ENCODE results near the gene SLC9A9. TPM values are rescaled to one million over a fixed set of nuclear protein-coding genes. Genes with fewer than 3 reads are reported as not detected.

Gene SLC9A9
- total RNA-seq, 3 donors from 2014 or later (not counting 1 experiment from before 2014, with no cell fraction given), result 24.0 to 29.1 (median 27.2) TPM

- Mint-ChIP-seq H3K9me3 (no peaks in the 10 kb centered on the region), H3K4me3 (no peak overlapping the region), H3K4me1 (peaks cover 4 to 11% of the 10 kb centered on the region in 2 donors), H3K27ac (peak overlapping the region in 1 of 2 donors; percentile 5), H3K36me3 (peaks cover 14% of the 10 kb centered on the region), H3K27me3 (ENCODE audit: low read depth in 2 of 2) (no peaks in the 10 kb centered on the region)
- H3K4me1 ChIP-seq (ENCODE audit: control insufficient read depth, insufficient read depth, low read length), result no peaks in the 10 kb centered on the region
- DNase-seq, result no peak
- no CpG with 5 or more reads among the region's 1 CpG for WGBS (ENCODE audit: insufficient coverage)
- H3K4me3 ChIP-seq (ENCODE audit: low read length), result no peak overlapping the region
- no peaks in the 10 kb centered on the region for H3K9me3 ChIP-seq (ENCODE audit: control insufficient read depth, insufficient read depth, low read length)
- no peak overlapping the region for H3K27ac ChIP-seq (ENCODE audit: low read length)
- no peak for TF ChIP-seq CTCF (IDR thresholded peaks at IDR 0.05)
- no peak for ATAC-seq
- intact Hi-C loops (cut with micrococcal nuclease), result no loop called here
- H3K27me3 ChIP-seq (ENCODE audit: control insufficient read depth, insufficient read depth, low read length), result no peaks in the 10 kb centered on the region
- peaks cover 7% of the 10 kb centered on the region for H3K36me3 ChIP-seq (ENCODE audit: control insufficient read depth, insufficient read depth, low read length)
Measured at GRCh38 chr3:143465666-143466065, 382.6 kb downstream of the SLC9A9 start.

GRCh38 chr3:143464850-143465249, 383.4 kb downstream of the SLC9A9 start:
- peak overlapping the region in 1 of 2 donors; percentile 5 for H3K27ac Mint-ChIP-seq
- ATAC-seq, result peak in 1 of 3 donors; percentile 21
- Histone ChIP-seq H3K4me1 (ENCODE audit: control insufficient read depth, insufficient read depth, low read length) (no peaks in the 10 kb centered on the region), H3K27ac (ENCODE audit: low read length) (no peak overlapping the region), H3K27me3 (ENCODE audit: control insufficient read depth, insufficient read depth, low read length) (no peaks in the 10 kb centered on the region), H3K36me3 (ENCODE audit: control insufficient read depth, insufficient read depth, low read length) (peaks cover 7% of the 10 kb centered on the region), H3K4me3 (ENCODE audit: low read length) (no peak overlapping the region), H3K9me3 (ENCODE audit: control insufficient read depth, insufficient read depth, low read length) (no peaks in the 10 kb centered on the region)
- H3K4me1 Mint-ChIP-seq, result peaks cover 4 to 11% of the 10 kb centered on the region in 2 donors
- no peaks in the 10 kb centered on the region for H3K9me3 Mint-ChIP-seq
- intact Hi-C loops (cut with micrococcal nuclease), result no loop called here
- DNase-seq, result no peak
- H3K27me3 Mint-ChIP-seq (ENCODE audit: low read depth in 2 of 2), result no peaks in the 10 kb centered on the region
- WGBS (ENCODE audit: insufficient coverage), result 90% methylated on average over 2 of the region's 2 CpGs
- H3K4me3 Mint-ChIP-seq, result no peak overlapping the region
- peaks cover 19% of the 10 kb centered on the region for H3K36me3 Mint-ChIP-seq
- TF ChIP-seq CTCF (IDR thresholded peaks at IDR 0.05), result no peak

GRCh38 chr3:143455480-143455879, 392.8 kb downstream of the SLC9A9 start:
- TF ChIP-seq CTCF (IDR thresholded peaks at IDR 0.05), result no peak
- Histone ChIP-seq H3K36me3 (ENCODE audit: control insufficient read depth, insufficient read depth, low read length) (no peaks in the 10 kb centered on the region), H3K27me3 (ENCODE audit: control insufficient read depth, insufficient read depth, low read length) (no peaks in the 10 kb centered on the region), H3K4me1 (ENCODE audit: control insufficient read depth, insufficient read depth, low read length) (no peaks in the 10 kb centered on the region), H3K4me3 (ENCODE audit: low read length) (no peak overlapping the region), H3K27ac (ENCODE audit: low read length) (no peak overlapping the region), H3K9me3 (ENCODE audit: control insufficient read depth, insufficient read depth, low read length) (no peaks in the 10 kb centered on the region)
- DNase-seq, result no peak
- Mint-ChIP-seq H3K27ac (no peak overlapping the region), H3K27me3 (ENCODE audit: low read depth in 2 of 2) (no peaks in the 10 kb centered on the region), H3K36me3 (peaks cover 14% of the 10 kb centered on the region), H3K9me3 (peaks cover 2 to 5% of the 10 kb centered on the region in 2 donors), H3K4me3 (no peak overlapping the region), H3K4me1 (peaks cover 4 to 7% of the 10 kb centered on the region in 2 donors)
- intact Hi-C loops (cut with micrococcal nuclease), result no loop called here
- ATAC-seq, result no peak

- DNase-seq (no peak), ATAC-seq (peak in 1 of 3 donors; percentile 9)
- Mint-ChIP-seq H3K27ac (peak overlapping the region; percentile 41 to 65), H3K4me3 (no peak overlapping the region), H3K4me1 (peaks cover 6 to 23% of the 10 kb centered on the region in 2 donors), H3K27me3 (ENCODE audit: low read depth in 2 of 2) (no peaks in the 10 kb centered on the region), H3K36me3 (no peaks in the 10 kb centered on the region), H3K9me3 (no peaks in the 10 kb centered on the region)
- no peaks in the 10 kb centered on the region for H3K36me3 ChIP-seq (ENCODE audit: control insufficient read depth, insufficient read depth, low read length)
- WGBS (ENCODE audit: insufficient coverage), result 100% methylated on average over 1 of the region's 1 CpG
- H3K27ac ChIP-seq (ENCODE audit: low read length), result no peak overlapping the region
- intact Hi-C loops (cut with micrococcal nuclease), result loop anchor here (5.0 kb wide), 1 partner anchor 148 kb away; no protein-coding TSS in a partner anchor
- no peak for TF ChIP-seq CTCF (IDR thresholded peaks at IDR 0.05)
- H3K9me3 ChIP-seq (ENCODE audit: control insufficient read depth, insufficient read depth, low read length), result no peaks in the 10 kb centered on the region
- no peaks in the 10 kb centered on the region for H3K4me1 ChIP-seq (ENCODE audit: control insufficient read depth, insufficient read depth, low read length)
- no peak overlapping the region for H3K4me3 ChIP-seq (ENCODE audit: low read length)
- no peaks in the 10 kb centered on the region for H3K27me3 ChIP-seq (ENCODE audit: control insufficient read depth, insufficient read depth, low read length)
Measured at GRCh38 chr3:143450632-143451031, 397.6 kb downstream of the SLC9A9 start.

Data from natural killer cell (primary cell).